HL-60 (cell line): Measurements from ENCODE around the gene TFF2.

Experiments
- DNase-seq, 2 experiments: peaks; one replicate each; pipeline ENCODE4 v3.0.0-alpha.2; 2010 to 2020; ENCODE audit warnings: low read depth in 1 of 2, low spot score in 1 of 2
- H3K27ac ChIP-seq: fragments of 250-450 bp; sonication (Bioruptor Pico); replicated peaks from 2 replicates; pipeline ENCODE4 v1.5.1; 2020; ENCODE audit warnings: mild to moderate bottlenecking, moderate library complexity
- H3K27me3 ChIP-seq: fragments of 250-450 bp; sonication (Bioruptor Pico); 2 replicates; pipeline ENCODE4 v1.5.1; 2021; ENCODE audit warnings: mild to moderate bottlenecking, moderate library complexity; ENCODE audit not compliant: insufficient read depth, poor library complexity, severe bottlenecking
- H3K4me3 ChIP-seq: replicated peaks from 2 replicates; pipeline ENCODE4 v1.5.1; 2011; ENCODE audit warnings: mild to moderate bottlenecking, control low read depth, low read length; ENCODE audit not compliant: insufficient read depth
- GABPA ChIP-seq: IDR thresholded peaks from 2 replicates; pipeline ENCODE4 v1.6.1; 2012; ENCODE audit warnings: low read depth
- POLR2AphosphoS5 ChIP-seq: IDR thresholded peaks from 2 replicates; pipeline ENCODE4 v1.6.1; 2012; ENCODE audit warnings: low read depth
- SPI1 ChIP-seq: IDR thresholded peaks from 2 replicates; pipeline ENCODE4 v1.6.1; 2012; ENCODE audit warnings: low read depth, mild to moderate bottlenecking, borderline replicate concordance
- TF ChIP-seq, protein P1 (sequence below): IDR thresholded peaks from 2 replicates; pipeline ENCODE4 v1.6.1; 2012; ENCODE audit warnings: low read depth; ENCODE audit not compliant: insufficient replicate concordance
- TF ChIP-seq, protein P2 (sequence below): IDR thresholded peaks from one replicate; pipeline ENCODE4 v1.5.1; 2011; ENCODE audit warnings: low read length, control low read depth, inconsistent platforms; ENCODE audit not compliant: insufficient read depth

TFF2 gene

GRCh38 chr21:42384989-42385388 is 34.2 kb upstream of the TFF2 start:
- Histone ChIP-seq H3K27me3 (peaks cover 3% of the 10 kb centered on the region), H3K4me3 (no peak overlapping the region), H3K27ac (no peak overlapping the region)
- TF ChIP-seq SPI1 (no peak), POLR2AphosphoS5 (no peak), GABPA (no peak)
- TF ChIP-seq, protein P1, sequence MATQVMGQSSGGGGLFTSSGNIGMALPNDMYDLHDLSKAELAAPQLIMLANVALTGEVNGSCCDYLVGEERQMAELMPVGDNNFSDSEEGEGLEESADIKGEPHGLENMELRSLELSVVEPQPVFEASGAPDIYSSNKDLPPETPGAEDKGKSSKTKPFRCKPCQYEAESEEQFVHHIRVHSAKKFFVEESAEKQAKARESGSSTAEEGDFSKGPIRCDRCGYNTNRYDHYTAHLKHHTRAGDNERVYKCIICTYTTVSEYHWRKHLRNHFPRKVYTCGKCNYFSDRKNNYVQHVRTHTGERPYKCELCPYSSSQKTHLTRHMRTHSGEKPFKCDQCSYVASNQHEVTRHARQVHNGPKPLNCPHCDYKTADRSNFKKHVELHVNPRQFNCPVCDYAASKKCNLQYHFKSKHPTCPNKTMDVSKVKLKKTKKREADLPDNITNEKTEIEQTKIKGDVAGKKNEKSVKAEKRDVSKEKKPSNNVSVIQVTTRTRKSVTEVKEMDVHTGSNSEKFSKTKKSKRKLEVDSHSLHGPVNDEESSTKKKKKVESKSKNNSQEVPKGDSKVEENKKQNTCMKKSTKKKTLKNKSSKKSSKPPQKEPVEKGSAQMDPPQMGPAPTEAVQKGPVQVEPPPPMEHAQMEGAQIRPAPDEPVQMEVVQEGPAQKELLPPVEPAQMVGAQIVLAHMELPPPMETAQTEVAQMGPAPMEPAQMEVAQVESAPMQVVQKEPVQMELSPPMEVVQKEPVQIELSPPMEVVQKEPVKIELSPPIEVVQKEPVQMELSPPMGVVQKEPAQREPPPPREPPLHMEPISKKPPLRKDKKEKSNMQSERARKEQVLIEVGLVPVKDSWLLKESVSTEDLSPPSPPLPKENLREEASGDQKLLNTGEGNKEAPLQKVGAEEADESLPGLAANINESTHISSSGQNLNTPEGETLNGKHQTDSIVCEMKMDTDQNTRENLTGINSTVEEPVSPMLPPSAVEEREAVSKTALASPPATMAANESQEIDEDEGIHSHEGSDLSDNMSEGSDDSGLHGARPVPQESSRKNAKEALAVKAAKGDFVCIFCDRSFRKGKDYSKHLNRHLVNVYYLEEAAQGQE = no peak
- TF ChIP-seq, protein P2, sequence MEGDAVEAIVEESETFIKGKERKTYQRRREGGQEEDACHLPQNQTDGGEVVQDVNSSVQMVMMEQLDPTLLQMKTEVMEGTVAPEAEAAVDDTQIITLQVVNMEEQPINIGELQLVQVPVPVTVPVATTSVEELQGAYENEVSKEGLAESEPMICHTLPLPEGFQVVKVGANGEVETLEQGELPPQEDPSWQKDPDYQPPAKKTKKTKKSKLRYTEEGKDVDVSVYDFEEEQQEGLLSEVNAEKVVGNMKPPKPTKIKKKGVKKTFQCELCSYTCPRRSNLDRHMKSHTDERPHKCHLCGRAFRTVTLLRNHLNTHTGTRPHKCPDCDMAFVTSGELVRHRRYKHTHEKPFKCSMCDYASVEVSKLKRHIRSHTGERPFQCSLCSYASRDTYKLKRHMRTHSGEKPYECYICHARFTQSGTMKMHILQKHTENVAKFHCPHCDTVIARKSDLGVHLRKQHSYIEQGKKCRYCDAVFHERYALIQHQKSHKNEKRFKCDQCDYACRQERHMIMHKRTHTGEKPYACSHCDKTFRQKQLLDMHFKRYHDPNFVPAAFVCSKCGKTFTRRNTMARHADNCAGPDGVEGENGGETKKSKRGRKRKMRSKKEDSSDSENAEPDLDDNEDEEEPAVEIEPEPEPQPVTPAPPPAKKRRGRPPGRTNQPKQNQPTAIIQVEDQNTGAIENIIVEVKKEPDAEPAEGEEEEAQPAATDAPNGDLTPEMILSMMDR = no peak
- peak in 1 of 2 experiments; percentile 43 for DNase-seq

GRCh38 chr21:42384156-42384945 is 33.6 kb upstream of the TFF2 start:
- Histone ChIP-seq H3K27ac (no peak overlapping the region), H3K4me3 (no peak overlapping the region), H3K27me3 (no peaks in the 10 kb centered on the region)
- TF ChIP-seq SPI1 (no peak), GABPA (no peak), POLR2AphosphoS5 (no peak)
- TF ChIP-seq, protein P1 = no peak
- TF ChIP-seq, protein P2 = no peak
- no peak for DNase-seq

- TF ChIP-seq SPI1 (no peak), GABPA (no peak), POLR2AphosphoS5 (no peak)
- TF ChIP-seq, protein P1 = no peak
- DNase-seq = no peak
- Histone ChIP-seq H3K4me3 (no peak overlapping the region), H3K27me3 (no peaks in the 10 kb centered on the region), H3K27ac (no peak overlapping the region)
Measured at GRCh38 chr21:42383331-42383730, 32.5 kb upstream of the TFF2 start.
